Kidney epithelial cell (primary cell): ENCODE measurements around the gene EMP2. TPM values are rescaled to one million over a fixed set of nuclear protein-coding genes. Genes with fewer than 3 reads are reported as not detected.
"Not testable (repeated sequence)": the region's sequence is repeated elsewhere in the genome, so short reads cannot be mapped to it uniquely, and the experiment has no call there.

Experiments
- DNase-seq: peaks from one replicate; pipeline ENCODE4 v3.0.0-alpha.2; 2010; ENCODE audit warnings: low read depth
- H3K27me3 ChIP-seq: 2 replicates; pipeline ENCODE4 v1.6.0; 2011; ENCODE audit warnings: low read length; ENCODE audit not compliant: control insufficient read depth, insufficient read depth
- H3K36me3 ChIP-seq: 2 replicates; pipeline ENCODE4 v1.5.1; 2011; ENCODE audit warnings: low read length; ENCODE audit not compliant: control insufficient read depth, insufficient read depth
- H3K4me3 ChIP-seq: 2 replicates; pipeline ENCODE4 v1.5.1; 2011; ENCODE audit warnings: low read depth, mild to moderate bottlenecking, control low read depth, low read length
- total RNA-seq: library from RNA; depleted of rRNA; stranded (reverse); fragments of >200 nt; gene quantifications from 2 replicates; pipeline ENCODE4 v1.2.3, GENCODE V29; 2015
- TF ChIP-seq, protein P1 (sequence below): IDR thresholded peaks from 2 replicates; pipeline ENCODE4 v1.5.1; 2011; ENCODE audit warnings: mild to moderate bottlenecking, moderate library complexity, low read length, control low read depth, inconsistent platforms; ENCODE audit not compliant: insufficient read depth, poor library complexity, severe bottlenecking

EMP2 gene
- total RNA-seq, 1 donor from 2014 or later, result 1.4 TPM

GRCh38 chr16:10509534-10510025, 70.8 kb downstream of the EMP2 start:
- DNase-seq, result peak; percentile 44
- TF ChIP-seq, protein P1, sequence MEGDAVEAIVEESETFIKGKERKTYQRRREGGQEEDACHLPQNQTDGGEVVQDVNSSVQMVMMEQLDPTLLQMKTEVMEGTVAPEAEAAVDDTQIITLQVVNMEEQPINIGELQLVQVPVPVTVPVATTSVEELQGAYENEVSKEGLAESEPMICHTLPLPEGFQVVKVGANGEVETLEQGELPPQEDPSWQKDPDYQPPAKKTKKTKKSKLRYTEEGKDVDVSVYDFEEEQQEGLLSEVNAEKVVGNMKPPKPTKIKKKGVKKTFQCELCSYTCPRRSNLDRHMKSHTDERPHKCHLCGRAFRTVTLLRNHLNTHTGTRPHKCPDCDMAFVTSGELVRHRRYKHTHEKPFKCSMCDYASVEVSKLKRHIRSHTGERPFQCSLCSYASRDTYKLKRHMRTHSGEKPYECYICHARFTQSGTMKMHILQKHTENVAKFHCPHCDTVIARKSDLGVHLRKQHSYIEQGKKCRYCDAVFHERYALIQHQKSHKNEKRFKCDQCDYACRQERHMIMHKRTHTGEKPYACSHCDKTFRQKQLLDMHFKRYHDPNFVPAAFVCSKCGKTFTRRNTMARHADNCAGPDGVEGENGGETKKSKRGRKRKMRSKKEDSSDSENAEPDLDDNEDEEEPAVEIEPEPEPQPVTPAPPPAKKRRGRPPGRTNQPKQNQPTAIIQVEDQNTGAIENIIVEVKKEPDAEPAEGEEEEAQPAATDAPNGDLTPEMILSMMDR, result peak; percentile 73
- Histone ChIP-seq H3K36me3 (no peaks in the 10 kb centered on the region), H3K4me3 (no peak overlapping the region), H3K27me3 (no peaks in the 10 kb centered on the region)

DNA sequence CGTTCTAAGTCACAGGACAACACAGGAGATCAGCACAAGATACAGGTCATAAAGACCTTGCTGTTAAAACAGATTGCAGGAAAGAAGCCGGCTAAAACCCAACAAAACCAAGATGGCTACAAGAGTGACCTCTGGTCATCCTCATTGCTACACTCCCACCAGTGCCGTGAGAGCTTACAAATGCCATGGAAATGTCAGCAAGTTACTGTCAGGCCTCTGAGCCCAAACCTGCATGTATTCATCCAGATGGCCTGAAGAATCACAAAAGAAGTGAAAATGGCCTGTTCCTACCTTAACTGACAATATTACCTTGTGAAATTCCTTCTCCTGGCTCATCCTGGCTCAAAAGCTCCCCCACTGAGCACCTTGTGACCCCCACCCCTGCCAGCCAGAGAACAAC, 75.1 kb downstream of the EMP2 start:
- DNase-seq, H3K27me3 ChIP-seq, H3K36me3 ChIP-seq, H3K4me3 ChIP-seq: not testable (repeated sequence)

DNA sequence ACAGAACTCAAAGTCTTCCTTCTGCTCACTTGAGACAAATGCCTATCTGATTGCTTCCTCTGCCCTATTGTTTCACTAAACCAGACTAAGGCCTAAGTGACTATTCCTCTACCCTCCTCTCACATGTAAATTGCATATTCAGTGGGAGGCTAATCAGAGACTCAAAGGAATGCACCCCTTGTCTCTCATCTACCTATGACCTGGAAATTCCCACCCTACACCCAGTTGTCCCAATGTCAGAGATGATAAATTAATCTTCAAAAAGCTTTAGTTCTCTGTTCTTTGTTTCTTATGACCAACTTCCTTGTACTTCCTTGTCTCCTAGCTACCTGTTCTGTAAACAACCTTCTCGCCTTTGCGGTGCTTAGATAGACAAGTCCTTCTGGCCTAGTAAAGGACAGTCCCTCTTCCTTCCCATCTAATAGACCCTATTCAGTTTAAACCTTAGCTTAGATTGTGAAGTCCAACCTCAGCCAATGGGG, 76.0 kb downstream of the EMP2 start:
- no peak for DNase-seq
- Histone ChIP-seq H3K36me3 (no peaks in the 10 kb centered on the region), H3K4me3 (no peak overlapping the region), H3K27me3 (no peaks in the 10 kb centered on the region)
- TF ChIP-seq, protein P1, result no peak

DNA sequence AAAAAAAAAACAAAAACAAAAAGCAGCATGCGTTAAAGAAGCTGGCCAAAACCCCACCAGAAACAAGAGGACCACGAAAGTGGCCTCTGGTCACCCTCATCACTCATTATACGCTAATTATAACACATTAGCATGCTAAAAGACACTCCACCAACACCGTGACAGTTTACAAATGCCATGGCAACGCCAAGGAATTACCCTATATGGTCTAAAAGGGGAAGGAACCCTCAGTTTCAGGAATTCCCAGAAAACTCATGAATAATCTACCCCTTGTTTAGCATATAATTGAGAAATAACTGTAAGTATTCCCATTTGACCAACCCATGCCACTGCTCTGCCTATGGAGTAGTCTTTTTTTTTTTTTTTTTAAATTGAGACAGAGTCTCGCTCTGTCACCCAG, 77.6 kb downstream of the EMP2 start:
- Histone ChIP-seq H3K27me3 (no peaks in the 10 kb centered on the region), H3K36me3 (no peaks in the 10 kb centered on the region), H3K4me3 (no peak overlapping the region)
- TF ChIP-seq, protein P1, result no peak
- no peak for DNase-seq

DNA sequence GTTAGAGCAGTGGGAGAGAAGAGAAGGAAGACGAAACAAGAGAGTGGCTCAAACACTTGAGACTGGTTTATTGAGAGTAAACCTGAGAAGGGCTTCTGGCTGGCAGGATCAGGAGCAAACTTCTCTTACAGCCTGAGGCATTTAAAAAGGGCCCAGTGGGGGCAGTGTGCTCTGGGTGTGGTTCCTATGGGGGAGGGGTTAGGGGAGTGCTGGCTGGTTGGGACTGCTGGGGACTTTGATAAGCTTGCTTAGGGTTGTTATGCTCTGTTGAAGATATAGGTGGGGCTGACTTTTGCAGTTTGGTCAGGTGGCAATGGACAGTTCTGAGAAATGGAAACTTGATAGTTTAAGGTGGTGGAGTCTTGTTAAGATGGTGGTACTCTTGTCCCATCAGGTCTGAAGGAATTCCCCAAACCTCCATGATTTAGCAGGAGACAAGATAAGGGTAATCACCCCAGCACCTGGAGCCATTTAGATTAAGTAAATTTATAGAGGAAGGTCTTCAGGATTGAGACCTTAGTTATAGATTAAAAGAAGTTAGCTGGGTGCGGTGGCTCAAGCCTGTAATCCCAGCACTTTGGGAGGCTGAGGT, 79.3 kb downstream of the EMP2 start:
- no peaks in the 10 kb centered on the region for H3K36me3 ChIP-seq
- no peaks in the 10 kb centered on the region for H3K27me3 ChIP-seq
- H3K4me3 ChIP-seq, result no peak overlapping the region
- DNase-seq, result no peak
- TF ChIP-seq, protein P1, result no peak

- H3K36me3 ChIP-seq, result no peaks in the 10 kb centered on the region
- TF ChIP-seq, protein P1, result no peak
- no peak for DNase-seq
- no peak overlapping the region for H3K4me3 ChIP-seq
- no peaks in the 10 kb centered on the region for H3K27me3 ChIP-seq
Observed at GRCh38 chr16:10500582-10500981, 79.8 kb downstream of the EMP2 start.
